ENCODE data around the gene MYL6B.

MYL6B gene

GRCh38 chr12:56202366-56202765, 50.0 kb downstream of the MYL6B start:
- POLR2A ChIA-PET (ENCODE audit: low non-redundant PET), result interaction anchor here (0.6 to 1.4 kb wide), 2 partner anchors 19 to 28 kb away, joined by 4 to 7 read pairs; partner anchors contain the start of genes RNF41 and SLC39A5
- no peak overlapping the region for H3K27ac ChIP-seq
- no peak for DNase-seq (ENCODE audit: low spot score)
- CTCF ChIA-PET, result interaction anchor here (0.6 to 3.1 kb wide), 2 partner anchors 13 to 472 kb away, joined by 3 to 11 read pairs; partner anchors contain the start of gene SMARCC2
- TF ChIP-seq CTCF (conservative IDR thresholded peaks at IDR 0.05; ENCODE audit: low read depth), result no peak

DNA sequence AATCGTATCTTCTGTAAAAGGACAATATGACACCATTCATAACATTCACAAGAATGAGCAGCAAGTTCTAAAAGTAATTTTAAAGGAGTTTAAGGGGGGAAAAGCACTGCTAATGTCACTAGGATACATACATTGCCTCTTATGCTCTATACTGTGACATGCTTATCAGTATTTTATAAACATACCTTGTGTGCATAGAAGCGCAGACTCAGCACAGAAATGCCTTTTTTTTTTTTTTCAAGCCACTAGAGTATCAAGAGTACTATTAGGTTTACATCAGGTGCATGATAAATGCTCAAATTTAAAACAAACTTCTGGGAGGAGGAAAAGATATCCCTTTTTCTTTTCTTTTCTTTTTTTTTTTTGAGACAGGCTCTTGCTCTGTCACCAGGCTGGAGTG, 50.5 kb downstream of the MYL6B start:
- ChIA-PET CTCF (interaction anchor here (3.1 kb wide), 1 partner anchor 13 kb away, joined by 11 read pairs; the partner anchor contains the start of gene SMARCC2), POLR2A (ENCODE audit: low non-redundant PET) (interaction anchor here (0.6 kb wide), 1 partner anchor 27 kb away, joined by 4 read pairs; the partner anchor contains the start of gene SLC39A5)
- no peak for TF ChIP-seq CTCF (conservative IDR thresholded peaks at IDR 0.05; ENCODE audit: low read depth)
- no peak for DNase-seq (ENCODE audit: low spot score)
- H3K27ac ChIP-seq, result no peak overlapping the region

DNA sequence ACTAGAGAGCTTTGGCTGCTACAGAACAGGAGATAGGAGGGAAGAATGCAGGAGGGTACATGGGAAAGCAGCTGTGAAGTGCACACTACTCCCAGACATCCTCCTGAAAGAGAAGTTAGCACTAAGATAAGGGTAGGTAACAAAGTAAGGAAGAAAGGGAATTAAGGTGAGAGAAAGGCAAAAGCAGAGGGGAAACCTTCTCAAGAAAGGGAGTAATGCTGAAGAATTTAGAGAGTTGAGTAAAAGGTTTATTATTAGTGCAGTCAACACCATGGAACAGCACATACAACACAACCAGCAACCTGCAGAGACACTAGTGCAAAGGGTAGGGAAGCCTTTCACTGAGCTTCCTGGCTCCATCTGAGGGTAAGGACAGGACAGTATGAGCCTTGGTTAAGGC, 51.9 kb downstream of the MYL6B start:
- TF ChIP-seq CTCF (conservative IDR thresholded peaks at IDR 0.05; ENCODE audit: low read depth), result no peak
- POLR2A ChIA-PET (ENCODE audit: low non-redundant PET), result no interaction called here

GRCh38 chr12:56205445-56205844, 53.1 kb downstream of the MYL6B start:
- POLR2A ChIA-PET (ENCODE audit: low non-redundant PET), result interaction anchor here (1.0 kb wide), 1 partner anchor 16 kb away, joined by 3 read pairs; the partner anchor contains the start of gene RNF41
- no peak for DNase-seq (ENCODE audit: low spot score)
- H3K27ac ChIP-seq, result no peak overlapping the region
- CTCF ChIA-PET, result interaction anchor here (0.6 to 1.9 kb wide), 6 partner anchors 9 to 156 kb away, joined by 3 to 8 read pairs (median 4); partner anchors contain the start of genes ANKRD52 and SMARCC2
- no peak for TF ChIP-seq CTCF (conservative IDR thresholded peaks at IDR 0.05; ENCODE audit: low read depth)

More for the DNA sequence above, 51.9 kb downstream of the MYL6B start:
- no peak overlapping the region for H3K27ac ChIP-seq
- DNase-seq (ENCODE audit: low spot score), result no peak
- CTCF ChIA-PET, result interaction anchor here (0.6 to 0.7 kb wide), 3 partner anchors 33 to 381 kb away, joined by 3 to 4 read pairs (median 4); no protein-coding TSS in a partner anchor

- H3K27ac ChIP-seq, result peak overlapping the region; percentile 23; the same call in 1 of the 2 replicates
- ChIA-PET CTCF (interaction anchor here (0.5 to 1.9 kb wide), 8 partner anchors 8 to 31 kb away, joined by 3 to 8 read pairs (median 5); partner anchors contain the start of genes RNF41 and SMARCC2), POLR2A (ENCODE audit: low non-redundant PET) (no interaction called here)
- DNase-seq (ENCODE audit: low spot score), result peak; percentile 36
- peak; percentile 55 for TF ChIP-seq CTCF (conservative IDR thresholded peaks at IDR 0.05; ENCODE audit: low read depth)
These were observed 54.2 kb downstream of the MYL6B start for GRCh38 chr12:56206452-56207166.
